ENCODE data around the gene TDP1. TPM values are rescaled to one million over a fixed set of nuclear protein-coding genes. Genes with fewer than 3 reads are reported as not detected.

The TDP1 gene
- total and polyA plus RNA-seq, 2 of the 13 experiments (the other 11 are each of a cell fraction or from before 2014, with no cell fraction given), result 16.4 to 31.2 TPM

DNA sequence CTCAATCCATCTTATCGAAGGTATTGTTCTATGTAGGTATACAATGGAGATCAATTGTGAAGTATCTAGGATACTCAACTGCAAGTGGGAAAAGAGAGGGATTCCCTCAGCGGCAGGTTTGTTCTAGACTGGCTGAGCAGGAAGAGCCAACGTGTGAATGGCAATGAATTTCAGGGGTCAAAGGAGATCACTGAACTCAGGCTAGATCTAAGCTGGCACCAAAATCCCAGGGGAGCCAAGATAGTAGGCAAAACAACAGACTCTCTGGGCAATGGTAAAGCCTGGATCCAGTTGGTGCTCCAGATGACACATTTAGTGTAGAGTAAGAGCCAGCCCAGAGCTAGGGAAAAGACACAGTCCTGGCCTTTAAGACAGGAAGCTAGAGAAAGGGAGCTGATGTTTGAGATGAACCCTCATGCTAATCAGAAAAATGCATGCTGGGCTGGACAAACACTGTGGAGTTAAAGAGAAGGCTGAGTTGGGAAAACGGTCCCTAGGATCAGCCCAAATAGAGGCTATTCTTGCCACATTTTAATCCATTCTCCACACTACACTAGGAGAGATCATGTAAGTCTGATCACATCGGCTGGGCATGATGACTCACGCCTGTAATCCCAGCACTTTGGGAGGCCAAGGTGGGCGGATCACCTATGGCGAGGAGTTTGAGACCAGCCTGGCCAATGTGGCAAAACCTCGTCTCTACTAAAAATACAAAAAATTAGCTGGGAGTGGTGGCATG lies 46.8 kb upstream of the TDP1 start:
- Histone ChIP-seq H2AFZ (ENCODE audit: low read length) (no peak overlapping the region), H3K4me3 (replicated peaks in 1 of 3; ENCODE audit: insufficient read depth in 1 of 3, low read depth in 2 of 3, low read length in 3 of 3) (no peak overlapping the region), H3K27me3 (ENCODE audit: control insufficient read depth in 1 of 2, insufficient read depth in 2 of 2, low read length in 2 of 2) (no peaks in the 10 kb centered on the region), H3K9me3 (ENCODE audit: low read length) (no peaks in the 10 kb centered on the region), H4K20me1 (ENCODE audit: insufficient read depth, low read length) (no peaks in the 10 kb centered on the region), H3K4me1 (ENCODE audit: insufficient read depth, low read length) (peaks cover 61% of the 10 kb centered on the region), H3K4me2 (ENCODE audit: low read depth, low read length) (0 out of 2 replicates have a peak overlapping the region, but pooled peaks have one; percentile 30), H3K27ac (ENCODE audit: extremely low read length, insufficient read depth, low read length) (peak overlapping the region; percentile 39), H3K36me3 (replicated peaks in 1 of 2; ENCODE audit: control insufficient read depth in 1 of 2, insufficient read depth in 2 of 2, low read length in 2 of 2) (no peaks in the 10 kb centered on the region), H3K9ac (ENCODE audit: insufficient read depth, low read depth, low read length) (no peak overlapping the region), H3K79me2 (ENCODE audit: insufficient read depth, low read length) (peaks cover 2% of the 10 kb centered on the region)
- WGBS (ENCODE audit: low lambda C conversion rate), result 93% methylated on average over 9 of the region's 9 CpGs
- TF ChIP-seq ZMYM4 (CRISPR knock-in tag; IDR thresholded peaks at IDR 0.05) (peak; percentile 41; the same call in 1 of the 2 replicates), FOSL2 (CRISPR knock-in tag; IDR thresholded peaks at IDR 0.05) (0 out of 2 replicates have a peak, but pooled peaks have one; percentile 18)
- TF ChIP-seq, protein P1, sequence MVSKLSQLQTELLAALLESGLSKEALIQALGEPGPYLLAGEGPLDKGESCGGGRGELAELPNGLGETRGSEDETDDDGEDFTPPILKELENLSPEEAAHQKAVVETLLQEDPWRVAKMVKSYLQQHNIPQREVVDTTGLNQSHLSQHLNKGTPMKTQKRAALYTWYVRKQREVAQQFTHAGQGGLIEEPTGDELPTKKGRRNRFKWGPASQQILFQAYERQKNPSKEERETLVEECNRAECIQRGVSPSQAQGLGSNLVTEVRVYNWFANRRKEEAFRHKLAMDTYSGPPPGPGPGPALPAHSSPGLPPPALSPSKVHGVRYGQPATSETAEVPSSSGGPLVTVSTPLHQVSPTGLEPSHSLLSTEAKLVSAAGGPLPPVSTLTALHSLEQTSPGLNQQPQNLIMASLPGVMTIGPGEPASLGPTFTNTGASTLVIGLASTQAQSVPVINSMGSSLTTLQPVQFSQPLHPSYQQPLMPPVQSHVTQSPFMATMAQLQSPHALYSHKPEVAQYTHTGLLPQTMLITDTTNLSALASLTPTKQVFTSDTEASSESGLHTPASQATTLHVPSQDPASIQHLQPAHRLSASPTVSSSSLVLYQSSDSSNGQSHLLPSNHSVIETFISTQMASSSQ (IDR thresholded peaks at IDR 0.05; ENCODE audit: low read depth), result no peak
- TF ChIP-seq, protein P1 (CRISPR knock-in tag; IDR thresholded peaks at IDR 0.05; ENCODE audit: borderline replicate concordance), result no peak
- ATAC-seq (no peak), FAIRE-seq (no peak), DNase-seq (ENCODE audit: low spot score) (no peak)
- ChIA-PET CTCF (ENCODE audit: low intra/inter-chr PET ratio, low total read pairs) (no interaction called here), POLR2A (no interaction called here)
- intact Hi-C loops (cut with micrococcal nuclease; ENCODE audit: unreplicated experiment), result no loop called here
- in situ Hi-C loops (cut with HindIII; ENCODE audit: extremely low pct_ligation_motif_present, low pct_unique_long_range_greater_than_20kb), result loop anchor here (10.0 to 25.0 kb wide), 3 partner anchors 124 to 672 kb away; partner anchors contain the start of gene FOXN3
- no TSS peak for BruUV-seq (replicated peaks)

Data from HepG2 (cell line).